Left cardiac atrium (tissue), 4 donors: ENCODE data around the gene ADCY5. TPM values are rescaled to one million over a fixed set of nuclear protein-coding genes. Genes with fewer than 3 reads are reported as not detected.
"Not testable (repeated sequence)": the region's sequence is repeated elsewhere in the genome, so short reads cannot be mapped to it uniquely, and the experiment has no call there.

ENCODE experiments used
- ATAC-seq, 2 donors: fragments of 200-7000 bp; cut with Tn5 transposase; one replicate each; pipeline ENCODE4 v1.9.1; 2020; ENCODE audit warnings: mild to moderate bottlenecking in 2 of 2, moderate library complexity in 2 of 2
- DNase-seq: peaks from one replicate; pipeline ENCODE4 v3.0.0-alpha.2; 2020
- intact Hi-C, 2 donors: fragments of 100-400 bp; cut with DNase I; formaldehyde crosslinking; loops; one replicate each; pipeline versions ENCODE4 v1.14.1 to v1.15.1; 2022 to 2023
- long read RNA-seq: library from polyadenylated mRNA; unstranded; transcript quantifications from one replicate; pipeline ENCODE4 v2.0.0, GENCODE V29; 2021
- total RNA-seq, 2 donors: library from RNA; stranded (reverse); fragmentation: NEBNext Ultra II Directional; extraction: Animal tissue kit (Norgen Biotek cat#: 25700); gene quantifications; one replicate each; pipeline ENCODE4 v1.2.1, GENCODE V29; 2021
- donor health status: DM: no; HTN: yes; CAD: no.
- donor health status: DM: no; HTN: yes; CAD: no; lungs with severe emphysema.
- donor health status: DM: yes; HTN: yes; CAD: no.
- donor health status: Dilated cardiomyopathy.

The ADCY5 gene
- total RNA-seq, result 100 to 1,000 TPM; 104 to 134 TPM
- long read RNA-seq, full-length matches to known transcripts, result 10 of 104 reads
- long read RNA-seq, partial matches to known transcripts, result 64 of 104 reads
- long read RNA-seq, other reads (novel, unspliced or antisense), result 30 of 104 reads

GRCh38 chr3:123448536-123449101 lies at the start of gene ADCY5:
ADCY5 (minus strand) TSS chr3:123449090; CDS start chr3:123448545, 545 bp downstream.
- peak; percentile 24 to 30 for ATAC-seq
- intact Hi-C loops, result loop anchor here (5.0 to 10.0 kb wide), 4 partner anchors 39 to 124 kb away; no protein-coding TSS in a partner anchor
- DNase-seq, result no peak

- ATAC-seq (no peak), DNase-seq (no peak)
- intact Hi-C loops, result no loop called here
Measured at GRCh38 chr3:123493912-123494311, 45.0 kb upstream of the ADCY5 start.

- intact Hi-C loops, result no loop called here
- DNase-seq, result no peak
- ATAC-seq, result peak; percentile 12 to 19
Measured at GRCh38 chr3:123491966-123492587, 43.2 kb upstream of the ADCY5 start.

- ATAC-seq (peak; percentile 76), DNase-seq (peak; percentile 63)
- intact Hi-C loops, result loop anchor here (2.0 to 5.0 kb wide), 3 partner anchors 42 to 161 kb away; partner anchors contain the start of gene ADCY5 (in 1 of the 2)
Measured at GRCh38 chr3:123489400-123490004, 40.6 kb upstream of the ADCY5 start.

- DNase-seq, result no peak
- ATAC-seq, result peak; percentile 30 to 56
- intact Hi-C loops, result loop anchor here (2.0 to 5.0 kb wide), 3 partner anchors 41 to 160 kb away; partner anchors contain the start of gene ADCY5 (in 1 of the 2)
Measured at GRCh38 chr3:123488645-123489347, 39.9 kb upstream of the ADCY5 start.

GRCh38 chr3:123487063-123487462 lies 38.2 kb upstream of the ADCY5 start:
- DNase-seq, result not testable (repeated sequence)
- ATAC-seq, result peak; percentile 53 to 59
- intact Hi-C loops, result loop anchor here (5.0 kb wide), 2 partner anchors 40 to 155 kb away; partner anchors contain the start of gene ADCY5 (in 1 of the 2)

- intact Hi-C loops, result loop anchor here (5.0 kb wide), 2 partner anchors 39 to 154 kb away; partner anchors contain the start of gene ADCY5 (in 1 of the 2)
- no peak for ATAC-seq
- DNase-seq, result no peak
Measured at GRCh38 chr3:123486460-123486859, 37.6 kb upstream of the ADCY5 start.

- ATAC-seq (no peak), DNase-seq (no peak)
- intact Hi-C loops, result loop anchor here (5.0 kb wide), 2 partner anchors 38 to 153 kb away; partner anchors contain the start of gene ADCY5 (in 1 of the 2)
Measured at GRCh38 chr3:123485551-123485950, 36.7 kb upstream of the ADCY5 start.

- intact Hi-C loops, result no loop called here
- ATAC-seq, result no peak
- DNase-seq, result no peak
Measured at GRCh38 chr3:123483146-123483545, 34.3 kb upstream of the ADCY5 start.

- no peak for DNase-seq
- peak in 1 of 2 donors; percentile 25 for ATAC-seq
- intact Hi-C loops, result no loop called here
Measured at GRCh38 chr3:123481722-123482457, 33.0 kb upstream of the ADCY5 start.

GRCh38 chr3:123481071-123481470 lies 32.2 kb upstream of the ADCY5 start:
- ATAC-seq (no peak), DNase-seq (no peak)
- intact Hi-C loops, result no loop called here

GRCh38 chr3:123480428-123480827 lies 31.5 kb upstream of the ADCY5 start:
- peak in 1 of 2 donors; percentile 13 for ATAC-seq
- intact Hi-C loops, result no loop called here
- DNase-seq, result no peak

- intact Hi-C loops, result no loop called here
- DNase-seq, result no peak
- no peak for ATAC-seq
Measured at GRCh38 chr3:123479891-123480290, 31.0 kb upstream of the ADCY5 start.

GRCh38 chr3:123478314-123478713 lies 29.4 kb upstream of the ADCY5 start:
- DNase-seq, result no peak
- ATAC-seq, result no peak
- intact Hi-C loops, result no loop called here

GRCh38 chr3:123476967-123477750 lies 28.3 kb upstream of the ADCY5 start:
- intact Hi-C loops, result no loop called here
- ATAC-seq (no peak), DNase-seq (no peak)

GRCh38 chr3:123475786-123476185 lies 26.9 kb upstream of the ADCY5 start:
- intact Hi-C loops, result no loop called here

GRCh38 chr3:123471106-123471505 lies 22.2 kb upstream of the ADCY5 start:
- intact Hi-C loops, result no loop called here
- ATAC-seq, result no peak

More at GRCh38 chr3:123475786-123476185, 26.9 kb upstream of the ADCY5 start:
- ATAC-seq (no peak), DNase-seq (no peak)

More at GRCh38 chr3:123471106-123471505, 22.2 kb upstream of the ADCY5 start:
- DNase-seq, result no peak
